Endothelial cell of coronary artery (primary cell): ENCODE data around the gene PLOD3. TPM values are rescaled to one million over a fixed set of nuclear protein-coding genes. Genes with fewer than 3 reads are reported as not detected.

Experiments used
- total RNA-seq: library from RNA; depleted of rRNA; stranded (reverse); fragments of >200 nt; gene quantifications from 2 replicates; pipeline ENCODE4 v1.2.3, GENCODE V29; 2014

The PLOD3 gene, protein sequence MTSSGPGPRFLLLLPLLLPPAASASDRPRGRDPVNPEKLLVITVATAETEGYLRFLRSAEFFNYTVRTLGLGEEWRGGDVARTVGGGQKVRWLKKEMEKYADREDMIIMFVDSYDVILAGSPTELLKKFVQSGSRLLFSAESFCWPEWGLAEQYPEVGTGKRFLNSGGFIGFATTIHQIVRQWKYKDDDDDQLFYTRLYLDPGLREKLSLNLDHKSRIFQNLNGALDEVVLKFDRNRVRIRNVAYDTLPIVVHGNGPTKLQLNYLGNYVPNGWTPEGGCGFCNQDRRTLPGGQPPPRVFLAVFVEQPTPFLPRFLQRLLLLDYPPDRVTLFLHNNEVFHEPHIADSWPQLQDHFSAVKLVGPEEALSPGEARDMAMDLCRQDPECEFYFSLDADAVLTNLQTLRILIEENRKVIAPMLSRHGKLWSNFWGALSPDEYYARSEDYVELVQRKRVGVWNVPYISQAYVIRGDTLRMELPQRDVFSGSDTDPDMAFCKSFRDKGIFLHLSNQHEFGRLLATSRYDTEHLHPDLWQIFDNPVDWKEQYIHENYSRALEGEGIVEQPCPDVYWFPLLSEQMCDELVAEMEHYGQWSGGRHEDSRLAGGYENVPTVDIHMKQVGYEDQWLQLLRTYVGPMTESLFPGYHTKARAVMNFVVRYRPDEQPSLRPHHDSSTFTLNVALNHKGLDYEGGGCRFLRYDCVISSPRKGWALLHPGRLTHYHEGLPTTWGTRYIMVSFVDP
- total RNA-seq = 58.9 and 99.5 TPM in 2 replicates

DNA sequence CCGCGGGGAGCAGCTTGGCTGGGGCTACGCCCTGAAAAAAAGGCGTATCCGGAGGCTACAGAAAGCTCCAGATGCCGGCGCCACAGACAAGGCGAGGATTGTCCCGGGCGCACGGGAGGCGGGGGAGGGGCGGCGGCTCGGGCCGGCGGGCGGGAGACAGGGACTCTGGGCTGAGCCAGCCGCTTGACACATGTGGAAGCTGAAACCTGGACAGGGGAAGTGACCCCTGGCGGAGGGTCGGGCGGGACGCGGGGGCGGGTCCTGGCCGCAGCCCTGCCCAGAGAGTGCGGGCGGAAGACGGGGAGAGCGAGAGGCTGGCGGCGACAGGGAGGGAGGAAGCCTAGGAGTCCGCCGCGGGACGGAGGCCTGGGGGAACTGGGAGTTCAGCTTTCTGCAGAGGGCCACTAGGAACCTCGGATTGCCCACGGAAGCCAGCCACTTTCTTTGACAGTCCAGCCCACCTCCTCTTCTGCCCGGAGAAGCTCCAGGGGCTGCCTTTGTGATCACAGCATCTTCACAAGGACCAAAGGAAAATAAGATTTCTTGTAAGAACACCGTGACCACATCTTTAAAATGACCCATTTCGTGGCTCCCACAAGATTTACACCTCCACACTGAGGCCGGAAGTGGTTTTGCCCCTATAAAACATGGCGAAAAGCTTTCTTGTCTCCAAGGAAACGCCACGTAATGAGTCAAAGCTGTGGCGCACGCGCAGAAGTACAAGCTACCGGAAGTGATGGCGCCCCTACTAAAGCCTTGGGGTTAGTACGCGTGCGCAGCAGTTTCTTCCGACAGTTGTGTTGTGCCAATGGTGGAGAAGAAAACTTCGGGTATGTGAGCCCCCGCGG, at the start of gene PLOD3, which contains the start of gene ZNHIT1:
TSS of gene PLOD3 (minus strand) at position 194 of the 848 bp plus-strand sequence. CDS start 307 bp downstream, outside the sequence.
TSS of gene ZNHIT1 (plus strand) at position 778 of the 848 bp plus-strand sequence. CDS start at position 809, 31 bp downstream.

DNA sequence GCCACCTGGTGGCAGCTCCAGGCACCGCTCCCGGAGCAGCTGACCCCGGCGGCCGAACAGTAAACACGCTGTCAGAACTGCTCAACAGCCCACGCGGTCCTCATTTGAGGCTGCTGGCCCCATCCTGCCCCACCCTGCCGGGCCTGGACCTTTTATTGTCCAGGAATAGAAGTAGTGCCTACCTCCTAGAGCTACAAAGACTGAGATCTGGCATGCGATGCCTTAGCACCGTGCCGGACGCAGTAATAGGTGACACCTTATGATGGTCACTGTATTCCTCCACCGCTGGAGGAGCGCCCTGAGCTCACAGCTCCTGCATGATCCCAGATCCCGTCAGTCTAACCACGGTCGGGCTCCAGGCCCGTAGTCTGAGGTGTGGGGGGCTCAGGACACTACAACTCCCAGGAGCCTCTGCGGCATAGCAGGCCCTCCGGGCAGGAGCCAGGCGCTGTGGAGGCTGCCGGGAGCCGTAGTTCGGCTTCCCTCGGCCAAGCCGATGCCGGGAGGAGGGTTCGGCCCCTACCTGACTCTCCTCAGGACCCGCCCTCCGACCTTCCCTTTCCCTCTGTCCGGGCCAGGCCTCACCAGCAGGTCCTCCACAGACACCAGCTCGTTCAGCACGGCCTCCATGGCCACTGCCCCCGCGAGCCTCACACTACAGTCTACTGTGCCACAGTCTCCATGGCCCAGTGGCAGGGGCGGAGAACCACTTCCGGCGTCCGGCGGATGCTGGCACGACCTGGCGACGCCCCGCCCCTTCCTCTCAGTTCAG, 27.2 kb upstream of the PLOD3 start, which contains the start of gene FIS1:
TSS of gene FIS1 (minus strand) at position 707 of the 772 bp plus-strand sequence. CDS start at position 630, 77 bp downstream.

DNA sequence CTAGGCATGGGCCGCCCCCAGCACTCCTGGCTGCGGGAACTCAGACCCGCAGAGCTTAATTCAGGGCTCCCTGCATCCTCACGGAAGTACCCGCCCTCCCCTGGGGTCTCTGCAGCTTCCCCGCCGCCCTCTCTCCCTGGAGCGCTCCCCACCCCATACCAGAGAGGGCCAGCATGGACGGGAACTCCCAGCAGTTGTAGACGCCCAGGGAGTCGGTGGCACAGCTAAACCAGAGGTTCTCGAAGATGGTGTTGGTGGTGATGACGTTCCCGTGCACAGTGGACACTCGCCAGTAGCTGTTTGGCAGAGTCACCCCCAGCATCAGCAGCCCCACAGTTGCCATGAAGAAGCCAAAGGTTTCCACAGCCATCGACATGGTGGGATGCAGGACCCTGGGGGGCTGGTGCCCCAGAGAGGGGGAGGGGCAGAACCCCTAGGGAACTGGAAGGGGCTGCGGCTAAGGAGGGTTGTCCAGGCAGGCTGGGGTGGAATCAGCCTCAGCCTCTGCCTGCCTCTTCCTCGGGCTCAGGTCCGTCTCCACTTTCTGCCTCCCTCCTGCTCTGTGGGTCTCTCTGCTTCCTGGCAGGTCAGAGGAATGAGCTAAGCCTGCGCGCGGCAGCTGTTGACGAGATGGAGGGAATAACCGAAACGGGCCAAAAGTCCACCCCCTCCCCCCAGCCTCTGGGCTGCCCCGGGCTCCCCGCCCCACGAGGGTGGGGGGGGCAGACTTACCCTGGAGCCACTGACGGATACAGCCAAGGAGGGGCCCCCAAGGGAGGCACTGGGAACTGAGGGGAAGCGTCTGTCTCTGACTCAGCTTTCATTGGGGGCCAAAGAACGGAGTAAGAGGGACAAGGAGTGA, 20.1 kb upstream of the PLOD3 start, which contains the start of gene CLDN15:
TSS of gene CLDN15 (minus strand) at position 597 of the 862 bp plus-strand sequence. CDS start at position 376, 221 bp downstream.

DNA sequence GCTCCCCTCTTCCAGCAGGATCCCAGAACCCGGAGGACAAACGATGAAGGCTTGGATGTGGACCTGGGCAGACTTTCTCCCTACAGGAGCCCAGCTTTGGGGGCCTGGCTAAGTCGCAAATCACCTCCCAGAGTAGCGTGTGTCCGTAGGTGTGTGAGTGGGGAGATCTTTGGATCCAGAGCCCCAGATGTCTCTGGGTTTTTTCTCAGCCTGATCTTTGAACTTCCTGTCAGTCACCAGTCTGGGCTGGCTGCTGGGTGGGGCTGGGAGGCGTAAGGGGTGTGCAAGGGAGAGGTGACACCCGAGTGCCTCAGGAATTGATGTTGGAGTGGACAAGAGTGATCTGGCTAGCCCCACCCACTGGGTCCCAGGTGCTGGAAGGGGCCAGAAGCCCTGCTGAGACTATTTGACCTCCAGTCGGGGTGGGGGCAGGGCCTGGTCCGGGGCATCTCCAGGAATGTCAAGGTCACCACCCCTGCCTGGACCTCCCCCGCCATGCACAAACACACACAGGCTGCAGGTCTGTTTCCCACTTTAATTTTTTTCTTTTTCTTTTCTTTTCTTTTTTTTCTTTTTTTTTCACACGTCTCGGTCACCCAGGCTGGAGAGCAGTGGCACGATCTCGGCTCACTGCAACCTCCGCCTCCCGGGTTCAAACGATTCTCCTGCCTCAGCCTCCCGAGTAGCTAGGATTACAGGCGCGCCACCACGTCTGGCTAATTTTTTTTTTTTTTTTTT, 16.4 kb downstream of the PLOD3 start, which contains the start of gene MOGAT3:
TSS of gene MOGAT3 (minus strand) at position 175 of the 738 bp plus-strand sequence. CDS start 182 bp downstream, outside the sequence.

DNA sequence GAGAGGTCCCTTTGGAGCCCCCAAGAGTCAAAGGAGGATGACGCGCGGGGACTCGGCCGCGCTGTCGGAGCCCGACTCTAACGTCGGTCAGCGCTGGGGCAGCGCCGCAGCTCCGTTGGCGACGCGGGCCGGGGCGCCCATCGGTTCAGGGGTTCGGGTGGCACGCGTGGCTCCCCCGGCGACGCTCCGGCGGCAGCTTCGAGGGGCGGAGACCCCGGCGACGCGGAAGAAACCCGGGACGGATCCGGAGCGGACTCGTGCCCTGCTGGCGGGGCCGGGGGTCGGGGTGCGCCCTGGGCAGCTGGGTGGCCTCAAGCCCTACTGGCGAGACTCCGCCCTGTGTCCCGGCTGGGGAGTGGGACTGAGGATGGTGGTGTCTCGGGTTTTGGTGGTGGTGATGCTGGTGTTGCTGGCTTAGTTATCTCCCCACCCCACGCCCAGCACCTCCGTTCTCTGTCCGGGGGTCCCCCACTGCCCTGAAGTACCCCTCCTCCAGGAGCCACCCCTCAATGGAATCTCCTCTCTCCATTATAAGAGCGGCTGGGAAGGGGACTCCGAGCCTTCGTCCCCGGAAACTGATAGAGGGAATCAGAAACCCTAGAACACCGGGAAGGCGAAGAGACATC, 37.1 kb downstream of the PLOD3 start, which contains the start of gene NAT16:
TSS of gene NAT16 (minus strand) at position 164 of the 626 bp plus-strand sequence. CDS start 5,486 bp downstream, outside the sequence.

DNA sequence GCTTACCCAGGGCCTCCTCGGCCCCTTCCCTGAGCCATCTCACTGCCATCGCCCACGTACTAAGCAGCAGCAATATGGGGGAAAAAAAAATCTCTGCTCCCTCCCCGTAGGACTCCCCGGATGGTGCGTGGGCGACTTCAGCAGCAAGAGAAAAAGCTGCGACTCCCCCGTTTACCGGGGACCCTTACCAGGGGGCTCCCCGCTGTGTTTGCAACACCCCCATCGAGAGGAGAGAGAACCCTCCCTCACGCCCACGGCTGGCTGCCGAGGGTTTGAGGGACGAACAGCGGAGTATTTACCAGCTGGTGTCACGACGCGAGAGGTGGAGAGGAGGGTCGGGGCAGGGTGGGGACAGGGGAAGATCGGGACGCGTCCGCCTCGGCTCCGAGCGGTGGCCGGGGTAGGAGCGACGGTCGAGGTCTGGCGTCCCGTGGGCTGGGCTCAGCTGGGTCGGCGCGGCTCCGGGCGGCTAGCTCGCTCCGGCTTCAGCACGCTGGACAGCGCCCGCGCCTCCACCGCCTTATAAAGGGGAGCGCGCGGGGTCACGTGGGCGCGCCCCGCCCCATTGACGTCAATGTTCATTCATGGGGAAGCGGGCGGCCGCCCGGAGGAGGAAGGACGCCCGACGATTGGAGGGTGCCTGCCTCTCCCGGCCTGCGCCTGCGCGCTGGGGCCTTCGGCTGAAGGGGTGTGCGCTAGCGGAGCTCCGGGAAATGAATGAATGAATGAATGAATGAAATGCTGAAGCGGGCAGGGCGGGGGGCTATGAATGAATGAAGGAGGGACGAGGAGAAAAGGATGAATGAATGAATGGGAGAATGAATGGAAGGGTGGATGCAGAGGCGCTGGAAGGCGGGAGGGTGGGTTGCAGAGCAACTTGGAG, 52.1 kb downstream of the PLOD3 start, which contains the start of gene VGF:
TSS of gene VGF (minus strand) at position 495 of the 883 bp plus-strand sequence. CDS start 726 bp downstream, outside the sequence.

Other genes starting within 250 kb of the PLOD3 start
- not detected in 2 replicates for gene MUC12, start 248.0 kb downstream of the PLOD3 start, total RNA-seq
- not detected in 2 replicates for gene MUC17, start 197.5 kb downstream of the PLOD3 start, total RNA-seq
- 18.7 and 36.1 TPM in 2 replicates for gene TRIM56, start 132.1 kb downstream of the PLOD3 start, total RNA-seq
- 1,365 and 3,900 TPM in 2 replicates for gene SERPINE1, start 90.5 kb downstream of the PLOD3 start, total RNA-seq
- 154 and 216 TPM in 2 replicates for gene AP1S1, start 63.1 kb downstream of the PLOD3 start, total RNA-seq
- gene VGF, start 52.0 kb downstream of the PLOD3 start, total RNA-seq = under 0.01 TPM in 1 of 2 replicates, not detected in the other
- not detected in 2 replicates for gene NAT16, start 37.3 kb downstream of the PLOD3 start, total RNA-seq
- gene MOGAT3, start 16.5 kb downstream of the PLOD3 start, total RNA-seq = not detected in 2 replicates
- 94.3 and 111 TPM in 2 replicates for gene ZNHIT1, start 584 bp upstream of the PLOD3 start, total RNA-seq
- 2.3 and 3.8 TPM in 2 replicates for gene CLDN15, start 20.2 kb upstream of the PLOD3 start, total RNA-seq
- 267 and 300 TPM in 2 replicates for gene FIS1, start 27.5 kb upstream of the PLOD3 start, total RNA-seq
- gene IFT22, start 104.2 kb upstream of the PLOD3 start, total RNA-seq = 16.8 and 23.5 TPM in 2 replicates
- gene COL26A1, start 145.3 kb upstream of the PLOD3 start, total RNA-seq = not detected in 2 replicates